Neural progenitor cell (in vitro differentiated cells): ENCODE results near the gene PRUNE1. TPM values are rescaled to one million over a fixed set of nuclear protein-coding genes. Genes with fewer than 3 reads are reported as not detected.

Experiments
- DNase-seq: peaks from one replicate; pipeline ENCODE4 v3.0.0-alpha.2; 2016; ENCODE audit warnings: low spot score
- H2AFZ ChIP-seq: fragments of 200-600 bp; sonication (generic); replicated peaks from 2 replicates; pipeline ENCODE4 v1.6.1; 2016; ENCODE audit warnings: antibody characterized with exemption
- H3F3A ChIP-seq: fragments of 200-600 bp; sonication (generic); 2 replicates; pipeline ENCODE4 v1.6.1; 2016; ENCODE audit warnings: antibody characterized with exemption, low read depth
- H3K27ac ChIP-seq: fragments of 200-600 bp; sonication (generic); 2 replicates; pipeline ENCODE4 v1.5.1; 2016; ENCODE audit warnings: mild to moderate bottlenecking
- H3K27me3 ChIP-seq: fragments of 200-600 bp; sonication (generic); 2 replicates; pipeline ENCODE4 v1.6.1; 2016; ENCODE audit warnings: mild to moderate bottlenecking, moderate library complexity
- H3K36me3 ChIP-seq: fragments of 200-600 bp; sonication (generic); 2 replicates; pipeline ENCODE4 v1.5.1; 2016
- H3K4me1 ChIP-seq: fragments of 200-600 bp; sonication (generic); 2 replicates; pipeline ENCODE4 v1.6.1; 2016; ENCODE audit warnings: mixed run types
- H3K4me2 ChIP-seq: fragments of 200-600 bp; sonication (generic); 2 replicates; pipeline ENCODE4 v1.6.1; 2016
- H3K4me3 ChIP-seq: fragments of 200-600 bp; sonication (generic); 2 replicates; pipeline ENCODE4 v1.5.1; 2016
- H3K79me2 ChIP-seq: fragments of 200-600 bp; sonication (generic); 2 replicates; pipeline ENCODE4 v1.6.1; 2016; ENCODE audit warnings: low read depth
- H3K9ac ChIP-seq: fragments of 200-600 bp; sonication (generic); 2 replicates; pipeline ENCODE4 v1.6.1; 2016
- H3K9me3 ChIP-seq: fragments of 200-600 bp; sonication (generic); 2 replicates; pipeline ENCODE4 v1.5.1; 2016; ENCODE audit warnings: low read depth
- H4K20me1 ChIP-seq: fragments of 200-600 bp; sonication (generic); 2 replicates; pipeline ENCODE4 v1.6.1; 2016; ENCODE audit warnings: low read depth
- H3K27ac Mint-ChIP-seq: 3 replicates; pipeline ENCODE4 v1.8.0; 2021; ENCODE audit warnings: mixed read lengths
- H3K27me3 Mint-ChIP-seq: 2 replicates; pipeline ENCODE4 v1.8.0; 2022; ENCODE audit warnings: low read depth, mild to moderate bottlenecking, inconsistent platforms, moderate library complexity, mixed read lengths; ENCODE audit not compliant: insufficient read depth
- H3K36me3 Mint-ChIP-seq: 3 replicates; pipeline ENCODE4 v1.8.0; 2021; ENCODE audit warnings: mixed read lengths
- H3K4me1 Mint-ChIP-seq: 3 replicates; pipeline ENCODE4 v1.8.0; 2021; ENCODE audit warnings: mixed read lengths
- H3K4me3 Mint-ChIP-seq: 3 replicates; pipeline ENCODE4 v1.8.0; 2021; ENCODE audit warnings: mild to moderate bottlenecking, moderate library complexity, mixed read lengths
- H3K9me3 Mint-ChIP-seq: 3 replicates; pipeline ENCODE4 v1.8.0; 2020; ENCODE audit warnings: mixed read lengths
- CTCF ChIP-seq: fragments of 200-600 bp; sonication (generic); IDR thresholded peaks from 2 replicates; pipeline ENCODE4 v1.5.1; 2017; ENCODE audit warnings: antibody characterized with exemption, mild to moderate bottlenecking
- EZH2 ChIP-seq: fragments of 200-600 bp; sonication (generic); IDR thresholded peaks from 2 replicates; pipeline ENCODE4 v1.6.1; 2017; ENCODE audit warnings: antibody characterized with exemption, mild to moderate bottlenecking, moderate library complexity
- EZH2phosphoT487 ChIP-seq: fragments of 200-600 bp; sonication (generic); IDR thresholded peaks from 2 replicates; pipeline ENCODE4 v1.6.1; 2017; ENCODE audit warnings: antibody characterized with exemption
- total RNA-seq: library from RNA; depleted of rRNA; stranded (reverse); fragments of >200 nt; gene quantifications from 2 replicates; pipeline ENCODE4 v1.2.3, GENCODE V29; 2015; ENCODE audit warnings: low replicate concordance

Gene PRUNE1
- total RNA-seq, 1 donor from 2014 or later = 27.0 TPM

- Histone ChIP-seq H3K27me3 (no peaks in the 10 kb centered on the region), H2AFZ (no peak overlapping the region), H3K9ac (peak overlapping the region; percentile 4), H3K4me1 (peaks cover 7% of the 10 kb centered on the region), H3K4me3 (no peak overlapping the region), H4K20me1 (peaks cover 23% of the 10 kb centered on the region), H3K79me2 (peaks cover 54% of the 10 kb centered on the region), H3F3A (peaks cover 27% of the 10 kb centered on the region), H3K36me3 (no peaks in the 10 kb centered on the region), H3K27ac (no peak overlapping the region), H3K9me3 (no peaks in the 10 kb centered on the region), H3K4me2 (no peak overlapping the region)
- peaks cover 14% of the 10 kb centered on the region for H3K27me3 Mint-ChIP-seq
- no peak overlapping the region for H3K27ac Mint-ChIP-seq
- TF ChIP-seq EZH2phosphoT487 = no peak
- TF ChIP-seq CTCF = no peak
- TF ChIP-seq EZH2 = no peak
- no peaks in the 10 kb centered on the region for H3K9me3 Mint-ChIP-seq
- H3K4me1 Mint-ChIP-seq = peaks cover 20% of the 10 kb centered on the region
- H3K4me3 Mint-ChIP-seq = peak overlapping the region; percentile 62
- H3K36me3 Mint-ChIP-seq = peaks cover 33% of the 10 kb centered on the region
- DNase-seq = no peak
Measured at GRCh38 chr1:151056149-151056548, 47.9 kb downstream of the PRUNE1 start.

- peaks cover 21% of the 10 kb centered on the region for H3F3A ChIP-seq
- H3K4me1 ChIP-seq = peaks cover 17% of the 10 kb centered on the region
- TF ChIP-seq EZH2phosphoT487 (no peak), CTCF (no peak), EZH2 (no peak)
- peak overlapping the region; percentile 69 for H3K27ac ChIP-seq
- peaks cover 11% of the 10 kb centered on the region for H3K27me3 Mint-ChIP-seq
- peak; percentile 46 for DNase-seq
- H3K79me2 ChIP-seq = peaks cover 80% of the 10 kb centered on the region
- peak overlapping the region; percentile 89 for H3K4me3 ChIP-seq
- no peaks in the 10 kb centered on the region for H3K9me3 ChIP-seq
- peak overlapping the region; percentile 93 for H3K4me3 Mint-ChIP-seq
- no peak overlapping the region for H2AFZ ChIP-seq
- peak overlapping the region; percentile 90 for H3K4me2 ChIP-seq
- peaks cover 35% of the 10 kb centered on the region for H3K4me1 Mint-ChIP-seq
- H3K36me3 Mint-ChIP-seq = peaks cover 35% of the 10 kb centered on the region
- H3K36me3 ChIP-seq = no peaks in the 10 kb centered on the region
- peaks cover 23% of the 10 kb centered on the region for H4K20me1 ChIP-seq
- H3K27ac Mint-ChIP-seq = peak overlapping the region; percentile 78
- H3K9ac ChIP-seq = peak overlapping the region; percentile 75
- no peaks in the 10 kb centered on the region for H3K9me3 Mint-ChIP-seq
- H3K27me3 ChIP-seq = no peaks in the 10 kb centered on the region
Measured at GRCh38 chr1:151058692-151059091, 50.4 kb downstream of the PRUNE1 start.

- TF ChIP-seq CTCF (peak; percentile 71), EZH2phosphoT487 (peak; percentile 37), EZH2 (no peak)
- Histone ChIP-seq H3K4me3 (peak within 1 kb of the TSS; percentile 89), H3K36me3 (no peaks in the 10 kb centered on the region), H3K27me3 (no peaks in the 10 kb centered on the region), H2AFZ (peak within 1 kb of the TSS; percentile 75), H3K9me3 (no peaks in the 10 kb centered on the region), H3K4me1 (peaks cover 17% of the 10 kb centered on the region), H3K79me2 (peaks cover 86% of the 10 kb centered on the region), H4K20me1 (peaks cover 23% of the 10 kb centered on the region), H3K9ac (peak within 1 kb of the TSS; percentile 75), H3K4me2 (peak within 1 kb of the TSS; percentile 90), H3F3A (peaks cover 21% of the 10 kb centered on the region), H3K27ac (peak within 1 kb of the TSS; percentile 76)
- peak; percentile 95 for DNase-seq
- Mint-ChIP-seq H3K36me3 (peaks cover 37% of the 10 kb centered on the region), H3K27ac (peak within 1 kb of the TSS; percentile 92), H3K9me3 (no peaks in the 10 kb centered on the region), H3K4me3 (peak within 1 kb of the TSS; percentile 93), H3K27me3 (peaks cover 11% of the 10 kb centered on the region), H3K4me1 (peaks cover 38% of the 10 kb centered on the region)
Measured at GRCh38 chr1:151059109-151060006, 51.1 kb downstream of the PRUNE1 start, which contains the start of gene CDC42SE1. Gene CDC42SE1, minus strand, starts transcription at chr1:151059622. Its CDS starts 3,892 bp downstream, at chr1:151055730.
